Pancreas (tissue), 10 donors: Measurements from ENCODE around the gene MRC2. TPM values are rescaled to one million over a fixed set of nuclear protein-coding genes. Genes with fewer than 3 reads are reported as not detected.

Experiments
- ATAC-seq, 4 donors: fragments of 200-7000 bp; cut with Tn5 transposase; one replicate each; pipeline versions ENCODE4 v1.8.0 to v1.9.1; 2020; ENCODE audit warnings: mild to moderate bottlenecking in 4 of 4, moderate library complexity in 4 of 4
- DNase-seq, 6 donors: peaks; one replicate each; pipeline ENCODE4 v3.0.0-alpha.2; 2020
- FAIRE-seq: peaks from 2 replicates; lab custom pipeline; 2012; peaks lifted over from hg19 to GRCh38; lab: Jason Lieb, UNC
- H3K27ac ChIP-seq, 4 donors: fragments of 200-600 bp; sonication (generic); 1 replicate in 3 of 4; 2 replicates in 1 of 4; pipeline versions ENCODE4 v1.5.0 to v1.8.0; 2020
- H3K27me3 ChIP-seq, 4 donors: fragments of 200-600 bp; one replicate each; pipeline ENCODE4 v1.8.0; 2021
- H3K36me3 ChIP-seq, 3 donors: fragments of 200-600 bp; sonication (generic) in 1 of 3; one replicate each; pipeline versions ENCODE4 v1.5.0 to v1.8.0; 2020 to 2021
- H3K4me1 ChIP-seq, 3 donors: fragments of 200-600 bp; one replicate each; pipeline ENCODE4 v1.8.0; 2021
- H3K4me3 ChIP-seq, 4 donors: fragments of 200-600 bp; sonication (generic) in 2 of 4; one replicate each; pipeline versions ENCODE4 v1.5.0 to v1.8.0; 2020 to 2021
- H3K9me3 ChIP-seq, 4 donors: fragments of 200-600 bp; one replicate each; pipeline ENCODE4 v1.8.0; 2021
- CTCF ChIP-seq, 4 donors: fragments of 200-600 bp; sonication (generic) in 3 of 4; IDR thresholded peaks; one replicate each; pipeline versions ENCODE4 v1.5.0 to v1.8.0; 2021; ENCODE audit warnings: antibody characterized with exemption in 4 of 4
- WGBS, 2 donors: extraction: QIAGEN DNeasy Blood & Tissue Kit; methylation state at CpG; one replicate each; pipeline ENCODE4 v1.1.7; 2013; 5-methylcytosine and 5-hydroxymethylcytosine counted together
- intact Hi-C, 3 donors: fragments of 100-400 bp; cut with DNase I; formaldehyde crosslinking; loops; one replicate each; pipeline versions ENCODE4 v1.11.1 to v1.14.2; 2022
- polyA plus RNA-seq, 2 donors: library from polyadenylated mRNA; stranded (reverse); fragments of 200-250 nt; gene quantifications; one replicate each; pipeline ENCODE4 v1.2.3, GENCODE V29; 2013
- total RNA-seq, 6 donors: library from RNA; stranded (reverse); fragmentation: NEBNext Ultra II Directional in 4 of 6; extraction: Animal tissue kit (Norgen Biotek cat#: 25700) in 4 of 6; gene quantifications; one replicate each; pipeline versions ENCODE4 v1.2.1 to v1.2.4, GENCODE V29; 2021 to 2023
- donor health status: healthy with polysubstance abuse.
- donor health status: DM: no; HTN: no; CAD: no; lungs with moderate emphysema.
- donor health status: DM: no; HTN: no; CAD: no.
- donor health status: control.
- donor health status: control.
- donor health status: Bipolar disorder and iron deficiency.
- donor health status: DM: yes; HTN: yes; CAD: no.
- donor health status: DM: no; HTN: no; CAD: no.
- donor health status: DM: no; HTN: no; CAD: no.
- donor health status: DM: yes; HTN: yes; CAD: no.

The MRC2 gene
- total and polyA plus RNA-seq, 8 donors: 1.6 to 25.4 (median 5.1) TPM

DNA sequence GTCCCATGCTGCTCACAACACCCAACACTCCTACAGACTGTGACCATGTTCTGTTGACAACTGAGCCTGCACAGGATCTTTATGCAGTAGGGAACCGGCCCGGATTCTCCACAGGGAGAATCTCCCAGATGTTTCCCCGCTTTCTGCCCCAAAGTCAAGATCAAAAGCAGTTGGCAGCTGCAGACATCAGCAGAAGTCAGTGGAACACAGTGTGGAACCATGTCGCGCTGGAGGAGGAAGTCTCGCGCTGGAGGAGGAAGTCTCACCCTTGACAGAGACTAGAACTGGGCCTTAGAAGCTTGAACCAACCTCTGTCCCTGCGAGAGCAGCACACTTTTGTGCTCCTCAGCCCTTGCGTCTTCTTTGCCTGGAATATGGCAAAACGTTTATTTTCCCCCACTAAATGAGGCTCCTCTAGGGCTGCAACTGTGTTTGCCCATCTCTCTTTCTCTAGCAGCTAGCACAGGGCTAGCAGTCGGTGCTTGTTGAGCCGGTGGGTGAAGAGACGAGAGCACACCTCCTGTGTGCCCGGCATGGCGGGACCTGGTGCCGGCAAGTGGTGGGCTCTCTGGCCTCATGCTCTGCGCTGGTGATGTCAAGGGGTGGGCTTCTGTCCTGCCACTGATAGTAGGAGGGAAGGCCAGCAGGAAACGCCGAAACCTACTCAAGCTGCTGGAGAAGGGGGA, 2.1 kb upstream of the MRC2 start:
- peaks cover 0 to 5% (median 0%) of the 10 kb centered on the region in 3 donors for H3K4me1 ChIP-seq
- WGBS, 2 donors: 79 to 89% methylated on average over 19 of the region's 19 CpGs
- ATAC-seq (no peak), FAIRE-seq (no peak), DNase-seq (no peak)
- intact Hi-C loops: no loop called here
- H3K27me3 ChIP-seq: no peaks in the 10 kb centered on the region
- no peak overlapping the region for H3K27ac ChIP-seq
- no peak overlapping the region for H3K4me3 ChIP-seq
- TF ChIP-seq CTCF (IDR thresholded peaks at IDR 0.05): no peak
- no peaks in the 10 kb centered on the region for H3K36me3 ChIP-seq
- no peaks in the 10 kb centered on the region for H3K9me3 ChIP-seq

DNA sequence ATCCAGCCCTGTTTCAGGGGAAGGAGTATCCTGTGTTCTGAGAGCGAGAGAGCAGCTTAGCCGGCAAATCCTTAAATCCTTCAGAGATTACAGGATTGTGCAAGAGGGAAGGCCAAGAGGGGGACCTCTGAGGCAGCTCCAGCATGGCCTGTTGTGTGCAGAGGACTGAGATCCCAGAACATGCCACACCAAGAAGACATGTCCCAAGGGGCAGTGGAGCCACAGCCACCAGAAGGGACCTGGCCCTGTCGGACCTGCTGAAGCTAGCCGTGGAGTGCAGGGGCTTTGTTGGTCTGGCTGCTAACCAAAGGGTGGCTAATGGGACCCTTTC, 1.6 kb upstream of the MRC2 start:
- no peak overlapping the region for H3K4me3 ChIP-seq
- no peaks in the 10 kb centered on the region for H3K27me3 ChIP-seq
- H3K4me1 ChIP-seq: peaks cover 0 to 5% (median 0%) of the 10 kb centered on the region in 3 donors
- WGBS, 2 donors: 50 to 69% methylated on average over 4 of the region's 4 CpGs
- H3K9me3 ChIP-seq: no peaks in the 10 kb centered on the region
- no peak for FAIRE-seq
- no peak overlapping the region for H3K27ac ChIP-seq
- no peak for DNase-seq
- intact Hi-C loops: no loop called here
- TF ChIP-seq CTCF (IDR thresholded peaks at IDR 0.05): no peak
- no peaks in the 10 kb centered on the region for H3K36me3 ChIP-seq
- ATAC-seq: peak in 1 of 4 donors; percentile 24

DNA sequence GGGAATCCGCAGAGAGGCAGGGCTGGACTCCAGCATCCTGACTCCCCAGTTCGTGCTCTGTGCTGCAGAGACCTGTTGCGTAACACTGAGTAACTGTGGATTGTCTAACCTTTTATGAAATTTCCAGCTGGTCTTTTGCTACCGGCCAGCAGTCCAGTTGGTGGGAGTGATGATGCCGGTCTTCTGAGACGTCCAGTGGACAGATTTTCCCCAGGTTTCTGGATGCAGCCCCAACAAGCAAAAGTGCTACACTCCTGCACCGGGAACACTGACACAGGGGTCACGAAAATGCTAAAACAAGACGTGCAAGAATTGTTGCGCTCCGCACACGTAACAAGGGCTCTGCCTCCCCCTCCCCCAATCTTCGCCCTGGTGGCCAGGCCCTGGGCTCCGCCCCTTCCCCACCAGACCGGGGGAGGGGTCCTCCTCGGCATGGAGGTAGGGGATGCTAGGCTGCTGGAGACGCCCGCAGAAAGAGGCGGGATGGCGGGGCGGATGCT, 701 bp upstream of the MRC2 start:
- DNase-seq: no peak
- 6 to 9% methylated on average over 21 of the region's 21 CpGs for WGBS, 2 donors

DNA sequence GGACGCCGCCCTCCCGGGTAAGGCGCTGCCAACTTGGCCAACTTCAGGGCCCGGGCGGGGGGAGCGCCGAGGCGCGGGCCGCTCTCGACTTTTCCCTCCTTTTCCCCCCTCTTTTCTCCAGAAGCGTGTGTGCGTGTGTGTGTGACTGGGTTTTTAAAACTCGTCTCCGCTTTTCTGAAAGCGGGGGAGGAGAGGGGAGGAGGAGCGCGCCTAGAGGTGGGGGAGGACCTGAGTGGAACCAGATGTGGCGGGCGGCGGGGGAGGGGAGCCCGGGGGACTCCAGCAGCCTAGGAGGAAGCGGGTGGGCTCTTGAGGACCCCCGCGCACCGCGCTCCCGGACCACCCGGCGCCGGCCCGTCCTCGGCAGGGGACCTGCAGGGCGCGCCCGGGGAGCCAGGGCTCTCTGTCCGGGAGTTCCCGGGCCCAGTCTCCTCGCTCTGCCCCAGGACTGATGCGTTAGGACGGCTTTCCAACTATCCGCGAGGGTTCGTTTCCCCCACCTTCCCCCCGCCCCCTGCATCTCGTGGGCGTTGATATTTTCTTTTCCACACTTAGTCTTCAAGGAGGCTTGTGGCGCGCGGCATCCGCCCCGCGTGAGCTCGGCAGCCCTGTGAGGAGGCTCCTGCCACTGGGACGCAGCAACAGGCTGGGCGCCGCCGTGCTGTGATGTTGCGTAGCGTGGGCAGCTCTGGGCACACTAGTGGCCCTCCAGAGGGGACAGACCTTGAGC, 599 bp downstream of the MRC2 start:
- TF ChIP-seq CTCF (IDR thresholded peaks at IDR 0.05): no peak
- no peak for DNase-seq
- peak overlapping the region in 2 of 4 donors; percentile 39 to 44 for H3K27ac ChIP-seq
- no peaks in the 10 kb centered on the region for H3K36me3 ChIP-seq
- FAIRE-seq: no peak
- no peaks in the 10 kb centered on the region for H3K9me3 ChIP-seq
- intact Hi-C loops: no loop called here
- H3K4me3 ChIP-seq: peak overlapping the region in 3 of 4 donors; percentile 12 to 48 (median 27)
- 2 to 4% methylated on average over 44 to 61 of the region's 61 CpGs for WGBS, 2 donors
- ATAC-seq: peak in 3 of 4 donors; percentile 9 to 18 (median 17)
- peaks cover 0 to 5% (median 0%) of the 10 kb centered on the region in 3 donors for H3K4me1 ChIP-seq
- no peaks in the 10 kb centered on the region for H3K27me3 ChIP-seq

More for the DNA sequence above, 701 bp upstream of the MRC2 start:
- no peaks in the 10 kb centered on the region for H3K36me3 ChIP-seq
- peaks cover 0 to 5% (median 0%) of the 10 kb centered on the region in 3 donors for H3K4me1 ChIP-seq
- peak overlapping the region in 1 of 4 donors; percentile 44 for H3K27ac ChIP-seq
- intact Hi-C loops: no loop called here
- no peaks in the 10 kb centered on the region for H3K27me3 ChIP-seq
- no peak for TF ChIP-seq CTCF (IDR thresholded peaks at IDR 0.05)
- H3K9me3 ChIP-seq: no peaks in the 10 kb centered on the region
- peak overlapping the region in 2 of 4 donors; percentile 27 to 48 for H3K4me3 ChIP-seq
- peak in 3 of 4 donors; percentile 45 to 58 (median 52) for ATAC-seq
- FAIRE-seq: no peak
